ENCODE measurements around the gene TRUB1.

The TRUB1 gene

GRCh38 chr10:114905450-114905849 lies 32.5 kb upstream of the TRUB1 start:
- no peak overlapping the region for H2BK5ac ChIP-seq (ENCODE audit: low read depth, low read length, poor library complexity, severe bottlenecking)
- no peak overlapping the region for H2AFZ ChIP-seq (ENCODE audit: low read depth, low read length)
- peaks cover 0 to 3% of the 10 kb centered on the region in 2 experiments for H3K36me3 ChIP-seq (ENCODE audit: control insufficient read depth in 1 of 2, insufficient read depth in 2 of 2, low read depth in 1 of 2, low read length in 2 of 2)
- no peaks in the 10 kb centered on the region for H3K9me3 ChIP-seq (ENCODE audit: control insufficient read depth, low read length)
- H3K14ac ChIP-seq (ENCODE audit: low read length in 2 of 2) = no peak overlapping the region
- H3K4me3 ChIP-seq (ENCODE audit: insufficient read depth in 1 of 2, low read depth in 1 of 2, low read length in 2 of 2) = no peak overlapping the region
- no peak overlapping the region for H3K18ac ChIP-seq (ENCODE audit: low read depth in 1 of 2, low read length in 2 of 2)
- H3K9ac ChIP-seq (ENCODE audit: low read length) = no peak overlapping the region
- H3K4me2 ChIP-seq (ENCODE audit: low read length, poor library complexity, severe bottlenecking) = no peak overlapping the region
- H4K91ac ChIP-seq (ENCODE audit: low read length) = no peak overlapping the region
- H3K4me1 ChIP-seq (ENCODE audit: control insufficient read depth, insufficient read depth, low read depth, low read length) = peaks cover 5% of the 10 kb centered on the region
- H4K8ac ChIP-seq (ENCODE audit: low read length) = no peak overlapping the region
- peak; percentile 75 for DNase-seq
- H3K27me3 ChIP-seq (ENCODE audit: control insufficient read depth in 1 of 2, insufficient read depth in 1 of 2, low read length in 2 of 2) = peaks cover 0 to 3% of the 10 kb centered on the region in 2 experiments
- H2AK5ac ChIP-seq (ENCODE audit: low read length, severe bottlenecking) = peak overlapping the region; percentile 35
- no peaks in the 10 kb centered on the region for H3K79me1 ChIP-seq (replicated peaks; ENCODE audit: low read length, poor library complexity, severe bottlenecking)
- H2BK15ac ChIP-seq (ENCODE audit: low read depth, poor library complexity, severe bottlenecking) = no peak overlapping the region
- peak overlapping the region; percentile 79 for H3K27ac ChIP-seq (ENCODE audit: low read length, poor library complexity, severe bottlenecking)
- H3K23ac ChIP-seq (ENCODE audit: low read length in 2 of 2) = no peak overlapping the region
- H3K4ac ChIP-seq (ENCODE audit: low read depth in 1 of 2, low read length in 2 of 2) = no peak overlapping the region
- H2BK12ac ChIP-seq (ENCODE audit: low read length in 2 of 2) = no peak overlapping the region
- no peak overlapping the region for H2BK120ac ChIP-seq (ENCODE audit: low read depth, low read length)

- no peak overlapping the region for H2BK15ac ChIP-seq (ENCODE audit: low read depth, poor library complexity, severe bottlenecking)
- H3K4me1 ChIP-seq (ENCODE audit: control insufficient read depth, insufficient read depth, low read depth, low read length) = no peaks in the 10 kb centered on the region
- no peak overlapping the region for H4K91ac ChIP-seq (ENCODE audit: low read length)
- no peak overlapping the region for H2BK120ac ChIP-seq (ENCODE audit: low read depth, low read length)
- H3K23ac ChIP-seq (ENCODE audit: low read length in 2 of 2) = no peak overlapping the region
- DNase-seq = no peak
- no peaks in the 10 kb centered on the region for H3K79me1 ChIP-seq (replicated peaks; ENCODE audit: low read length, poor library complexity, severe bottlenecking)
- H2BK5ac ChIP-seq (ENCODE audit: low read depth, low read length, poor library complexity, severe bottlenecking) = no peak overlapping the region
- H3K27me3 ChIP-seq (ENCODE audit: control insufficient read depth in 1 of 2, insufficient read depth in 1 of 2, low read length in 2 of 2) = peaks cover 0 to 3% of the 10 kb centered on the region in 2 experiments
- no peak overlapping the region for H4K8ac ChIP-seq (ENCODE audit: low read length)
- H3K4ac ChIP-seq (ENCODE audit: low read depth in 1 of 2, low read length in 2 of 2) = no peak overlapping the region
- H2BK12ac ChIP-seq (ENCODE audit: low read length in 2 of 2) = no peak overlapping the region
- no peak overlapping the region for H2AK5ac ChIP-seq (ENCODE audit: low read length, severe bottlenecking)
- H3K9me3 ChIP-seq (ENCODE audit: control insufficient read depth, low read length) = no peaks in the 10 kb centered on the region
- H3K9ac ChIP-seq (ENCODE audit: low read length) = no peak overlapping the region
- no peak overlapping the region for H3K14ac ChIP-seq (ENCODE audit: low read length in 2 of 2)
- WGBS = 82% methylated on average over 3 of the region's 3 CpGs
- no peak overlapping the region for H3K27ac ChIP-seq (ENCODE audit: low read length, poor library complexity, severe bottlenecking)
- H3K4me3 ChIP-seq (ENCODE audit: insufficient read depth in 1 of 2, low read depth in 1 of 2, low read length in 2 of 2) = no peak overlapping the region
- no peak overlapping the region for H2AFZ ChIP-seq (ENCODE audit: low read depth, low read length)
- H3K4me2 ChIP-seq (ENCODE audit: low read length, poor library complexity, severe bottlenecking) = no peak overlapping the region
- H3K36me3 ChIP-seq (ENCODE audit: control insufficient read depth in 1 of 2, insufficient read depth in 2 of 2, low read depth in 1 of 2, low read length in 2 of 2) = no peaks in the 10 kb centered on the region
- no peak overlapping the region for H3K18ac ChIP-seq (ENCODE audit: low read depth in 1 of 2, low read length in 2 of 2)
Observed at GRCh38 chr10:114906981-114907380, 31.0 kb upstream of the TRUB1 start.

DNA sequence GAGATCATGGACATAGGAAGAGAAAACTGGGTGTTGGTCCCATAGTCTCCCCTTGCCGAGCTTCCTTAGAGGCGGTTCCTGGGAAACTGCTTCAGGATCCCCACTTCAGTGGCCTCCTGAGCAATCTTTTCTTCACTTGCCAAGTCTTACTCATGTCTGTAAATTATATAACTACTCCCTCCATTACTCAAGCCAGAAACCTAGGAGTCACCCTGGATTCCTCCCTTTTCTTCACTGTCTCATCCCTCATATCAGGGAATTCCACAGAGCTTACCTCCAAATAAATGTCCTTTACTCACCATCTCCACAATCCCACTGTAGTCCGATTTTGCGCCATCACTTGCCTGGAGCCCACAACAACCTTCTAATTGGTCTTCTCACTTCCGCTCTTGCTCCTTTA lies 29.1 kb upstream of the TRUB1 start:
- no peak overlapping the region for H3K4me3 ChIP-seq (ENCODE audit: insufficient read depth in 1 of 2, low read depth in 1 of 2, low read length in 2 of 2)
- 95% methylated on average over 5 of the region's 5 CpGs for WGBS
- peaks cover under 1% of the 10 kb centered on the region for H3K79me1 ChIP-seq (replicated peaks; ENCODE audit: low read length, poor library complexity, severe bottlenecking)
- no peak overlapping the region for H4K91ac ChIP-seq (ENCODE audit: low read length)
- H3K27ac ChIP-seq (ENCODE audit: low read length, poor library complexity, severe bottlenecking) = no peak overlapping the region
- no peak overlapping the region for H2BK5ac ChIP-seq (ENCODE audit: low read depth, low read length, poor library complexity, severe bottlenecking)
- no peak overlapping the region for H3K14ac ChIP-seq (ENCODE audit: low read length in 2 of 2)
- no peak overlapping the region for H3K23ac ChIP-seq (ENCODE audit: low read length in 2 of 2)
- no peak overlapping the region for H2BK15ac ChIP-seq (ENCODE audit: low read depth, poor library complexity, severe bottlenecking)
- H3K18ac ChIP-seq (ENCODE audit: low read depth in 1 of 2, low read length in 2 of 2) = no peak overlapping the region
- no peak overlapping the region for H4K8ac ChIP-seq (ENCODE audit: low read length)
- H3K4me1 ChIP-seq (ENCODE audit: control insufficient read depth, insufficient read depth, low read depth, low read length) = peaks cover 3% of the 10 kb centered on the region
- no peak overlapping the region for H3K4ac ChIP-seq (ENCODE audit: low read depth in 1 of 2, low read length in 2 of 2)
- peaks cover 0 to 3% of the 10 kb centered on the region in 2 experiments for H3K27me3 ChIP-seq (ENCODE audit: control insufficient read depth in 1 of 2, insufficient read depth in 1 of 2, low read length in 2 of 2)
- no peaks in the 10 kb centered on the region for H3K36me3 ChIP-seq (ENCODE audit: control insufficient read depth in 1 of 2, insufficient read depth in 2 of 2, low read depth in 1 of 2, low read length in 2 of 2)
- no peak overlapping the region for H3K4me2 ChIP-seq (ENCODE audit: low read length, poor library complexity, severe bottlenecking)
- DNase-seq = no peak
- H2AFZ ChIP-seq (ENCODE audit: low read depth, low read length) = no peak overlapping the region
- H2BK120ac ChIP-seq (ENCODE audit: low read depth, low read length) = no peak overlapping the region
- H3K9ac ChIP-seq (ENCODE audit: low read length) = no peak overlapping the region
- H2BK12ac ChIP-seq (ENCODE audit: low read length in 2 of 2) = no peak overlapping the region
- H2AK5ac ChIP-seq (ENCODE audit: low read length, severe bottlenecking) = peak overlapping the region; percentile 13
- no peaks in the 10 kb centered on the region for H3K9me3 ChIP-seq (ENCODE audit: control insufficient read depth, low read length)

DNA sequence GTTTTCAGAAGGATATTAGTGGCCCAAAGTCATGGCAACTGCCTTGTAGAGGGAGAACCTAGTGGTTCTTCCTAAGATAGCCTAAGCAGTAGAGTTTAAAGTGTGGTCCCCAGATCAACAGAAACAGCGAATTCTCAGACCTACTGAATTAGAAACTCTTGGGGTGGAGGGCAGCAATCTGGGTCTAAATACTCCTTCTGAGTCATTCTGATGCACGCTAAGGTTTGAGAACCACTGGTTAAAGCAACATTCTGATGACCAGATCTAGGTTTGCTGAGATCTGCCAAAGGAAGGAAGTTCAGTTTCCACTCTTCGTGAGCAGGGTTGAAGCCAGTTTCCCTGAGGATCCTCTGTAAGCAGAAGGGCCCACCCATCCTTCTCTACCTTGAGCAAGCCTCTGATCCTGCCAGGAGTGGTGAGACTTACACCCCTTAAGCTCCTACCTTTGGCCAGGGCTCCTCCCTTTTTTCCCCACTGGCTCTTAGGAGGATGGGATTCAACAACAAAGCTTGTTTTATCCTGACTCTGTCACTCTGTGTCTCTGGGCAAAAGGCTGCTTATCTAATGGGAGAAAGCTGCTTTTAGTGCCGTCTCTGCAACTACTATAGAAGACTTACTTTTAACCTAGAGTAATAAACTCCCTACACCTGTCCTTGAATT lies 26.8 kb upstream of the TRUB1 start:
- Histone ChIP-seq H2AFZ (ENCODE audit: low read depth, low read length) (no peak overlapping the region), H3K4me1 (ENCODE audit: control insufficient read depth, insufficient read depth, low read depth, low read length) (peaks cover 6% of the 10 kb centered on the region), H3K36me3 (ENCODE audit: control insufficient read depth in 1 of 2, insufficient read depth in 2 of 2, low read depth in 1 of 2, low read length in 2 of 2) (no peaks in the 10 kb centered on the region), H3K4me2 (ENCODE audit: low read length, poor library complexity, severe bottlenecking) (no peak overlapping the region), H2BK15ac (ENCODE audit: low read depth, poor library complexity, severe bottlenecking) (no peak overlapping the region), H3K27me3 (ENCODE audit: control insufficient read depth in 1 of 2, insufficient read depth in 1 of 2, low read length in 2 of 2) (peaks cover 0 to 3% of the 10 kb centered on the region in 2 experiments), H2BK120ac (ENCODE audit: low read depth, low read length) (no peak overlapping the region), H3K79me1 (replicated peaks; ENCODE audit: low read length, poor library complexity, severe bottlenecking) (peaks cover 2% of the 10 kb centered on the region), H3K9ac (ENCODE audit: low read length) (no peak overlapping the region), H2BK12ac (ENCODE audit: low read length in 2 of 2) (no peak overlapping the region), H3K9me3 (ENCODE audit: control insufficient read depth, low read length) (no peaks in the 10 kb centered on the region), H4K91ac (ENCODE audit: low read length) (no peak overlapping the region), H3K18ac (ENCODE audit: low read depth in 1 of 2, low read length in 2 of 2) (no peak overlapping the region), H2AK5ac (ENCODE audit: low read length, severe bottlenecking) (peak overlapping the region; percentile 23), H3K4ac (ENCODE audit: low read depth in 1 of 2, low read length in 2 of 2) (peak overlapping the region in 1 of 2 experiments; percentile 79), H4K8ac (ENCODE audit: low read length) (no peak overlapping the region), H2BK5ac (ENCODE audit: low read depth, low read length, poor library complexity, severe bottlenecking) (no peak overlapping the region), H3K27ac (ENCODE audit: low read length, poor library complexity, severe bottlenecking) (no peak overlapping the region), H3K23ac (ENCODE audit: low read length in 2 of 2) (no peak overlapping the region), H3K4me3 (ENCODE audit: insufficient read depth in 1 of 2, low read depth in 1 of 2, low read length in 2 of 2) (no peak overlapping the region), H3K14ac (ENCODE audit: low read length in 2 of 2) (no peak overlapping the region)
- WGBS = 88% methylated on average over 4 of the region's 4 CpGs
- no peak for DNase-seq

All from mesenchymal stem cell (in vitro differentiated cells and primary cell).